CD4-positive, alpha-beta T cell treated with Interleukin-6 at 100 ng/mL for 8 hours (primary cell): ENCODE data around the gene BANP.
"Not testable (repeated sequence)": the region's sequence is repeated elsewhere in the genome, so short reads cannot be mapped to it uniquely, and the experiment has no call there.

Experiments used
- DNase-seq: peaks from one replicate; pipeline ENCODE4 v3.0.0-alpha.2; 2020; ENCODE audit warnings: mixed read lengths, low spot score

The BANP gene

GRCh38 chr16:88030961-88031360 lies 79.7 kb downstream of the BANP start:
- DNase-seq: not testable (repeated sequence)

GRCh38 chr16:88033003-88033740 lies 81.9 kb downstream of the BANP start:
- not testable (repeated sequence) for DNase-seq

- no peak for DNase-seq
Measured at GRCh38 chr16:88034770-88035169, 83.5 kb downstream of the BANP start.

GRCh38 chr16:88035292-88035691 lies 84.1 kb downstream of the BANP start:
- DNase-seq: no peak

- DNase-seq: not testable (repeated sequence)
Measured at GRCh38 chr16:88035884-88036639, 84.8 kb downstream of the BANP start.

- DNase-seq: not testable (repeated sequence)
Measured at GRCh38 chr16:88036640-88036996, 85.4 kb downstream of the BANP start.

GRCh38 chr16:88037359-88037758 lies 86.1 kb downstream of the BANP start:
- DNase-seq: not testable (repeated sequence)

- not testable (repeated sequence) for DNase-seq
Measured at GRCh38 chr16:88037876-88038525, 86.8 kb downstream of the BANP start.

GRCh38 chr16:88038526-88038908 lies 87.3 kb downstream of the BANP start:
- not testable (repeated sequence) for DNase-seq

- no peak for DNase-seq
Measured at GRCh38 chr16:88039591-88039990, 88.4 kb downstream of the BANP start.

GRCh38 chr16:88040196-88040876 lies 89.1 kb downstream of the BANP start:
- DNase-seq: not testable (repeated sequence)

- DNase-seq: not testable (repeated sequence)
Measured at GRCh38 chr16:88040877-88041244, 89.6 kb downstream of the BANP start.

- DNase-seq: not testable (repeated sequence)
Measured at GRCh38 chr16:88041506-88041905, 90.3 kb downstream of the BANP start.

GRCh38 chr16:88041986-88042562 lies 90.8 kb downstream of the BANP start:
- not testable (repeated sequence) for DNase-seq

- not testable (repeated sequence) for DNase-seq
Measured at GRCh38 chr16:88043208-88043910, 92.1 kb downstream of the BANP start.

GRCh38 chr16:88044121-88044581 lies 92.9 kb downstream of the BANP start:
- DNase-seq: not testable (repeated sequence)

- DNase-seq: not testable (repeated sequence)
Measured at GRCh38 chr16:88045361-88045760, 94.1 kb downstream of the BANP start.

- DNase-seq: no peak
Measured at GRCh38 chr16:88045820-88046303, 94.6 kb downstream of the BANP start.

- no peak for DNase-seq
Measured at GRCh38 chr16:88047462-88047861, 96.2 kb downstream of the BANP start.

GRCh38 chr16:88048985-88049384 lies 97.8 kb downstream of the BANP start:
- no peak for DNase-seq
